Measurements from ENCODE around the gene COL4A6.

- TF ChIP-seq CTCF (IDR thresholded peaks at IDR 0.05), result no peak
- no peak for TF ChIP-seq POLR2AphosphoS5 (IDR thresholded peaks at IDR 0.05)
Observed at GRCh38 chrX:108271397-108271787, 166.8 kb downstream of the COL4A6 start.

All from breast epithelium (tissue), 3 donors.